ENCODE results near the gene LPCAT3.

Gene LPCAT3

GRCh38 chr12:7035463-7035862, 17.2 kb upstream of the LPCAT3 start:
- no peak for TF ChIP-seq CTCF (IDR thresholded peaks at IDR 0.05; ENCODE audit: insufficient read depth, low read depth, low read length, missing control alignments)
- DNase-seq (ENCODE audit: low read depth) = no peak
- H3K4me3 ChIP-seq (ENCODE audit: low read depth, low read length) = no peak overlapping the region

DNA sequence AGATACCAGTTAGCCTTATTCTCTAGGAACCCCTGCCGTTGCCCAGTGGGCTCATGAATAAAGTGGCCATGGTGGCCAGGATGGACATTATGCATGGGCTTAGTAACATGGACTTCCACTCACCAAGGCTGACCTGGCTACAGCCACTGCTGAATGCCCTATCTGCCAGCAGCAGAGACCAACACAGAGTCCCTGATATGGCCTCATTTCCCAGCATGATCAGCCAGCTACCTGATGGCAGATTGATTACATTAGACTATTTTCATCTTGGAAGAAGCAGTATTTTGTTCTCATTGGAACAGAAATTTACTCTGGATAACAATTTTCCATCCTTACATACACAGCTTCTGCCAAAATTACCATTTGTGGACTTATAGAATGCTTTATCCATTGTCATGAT, 16.2 kb upstream of the LPCAT3 start:
- DNase-seq (ENCODE audit: low read depth) = no peak
- no peak overlapping the region for H3K4me3 ChIP-seq (ENCODE audit: low read depth, low read length)
- TF ChIP-seq CTCF (IDR thresholded peaks at IDR 0.05; ENCODE audit: insufficient read depth, low read depth, low read length, missing control alignments) = no peak

- no peak overlapping the region for H3K4me3 ChIP-seq (ENCODE audit: low read depth, low read length)
- no peak for DNase-seq (ENCODE audit: low read depth)
- TF ChIP-seq CTCF (IDR thresholded peaks at IDR 0.05; ENCODE audit: insufficient read depth, low read depth, low read length, missing control alignments) = no peak
Measured at GRCh38 chr12:7032990-7033389, 14.7 kb upstream of the LPCAT3 start.

GRCh38 chr12:7031306-7031705, 13.0 kb upstream of the LPCAT3 start:
- no peak overlapping the region for H3K4me3 ChIP-seq (ENCODE audit: low read depth, low read length)
- DNase-seq (ENCODE audit: low read depth) = no peak
- TF ChIP-seq CTCF (IDR thresholded peaks at IDR 0.05; ENCODE audit: insufficient read depth, low read depth, low read length, missing control alignments) = no peak

DNA sequence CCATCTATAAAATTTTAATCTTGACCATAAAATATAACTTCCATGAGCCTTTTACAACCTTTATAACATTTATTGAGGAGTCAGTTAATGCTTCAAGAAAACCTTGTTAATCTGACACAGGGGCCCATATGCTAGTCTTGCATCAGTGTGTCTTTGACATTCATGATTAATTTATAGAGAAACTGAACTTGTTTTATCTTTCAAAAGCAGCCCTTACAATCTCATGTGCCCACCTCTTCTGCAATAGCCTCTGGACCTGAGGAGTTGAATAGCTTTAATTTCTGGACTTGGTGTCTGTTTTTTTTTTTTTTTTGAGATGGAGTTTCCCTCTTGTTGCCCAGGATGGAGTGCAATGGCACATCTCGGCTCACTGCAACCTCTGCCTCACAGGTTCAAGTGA, 8.6 kb upstream of the LPCAT3 start:
- no peak for DNase-seq (ENCODE audit: low read depth)
- no peak for TF ChIP-seq CTCF (IDR thresholded peaks at IDR 0.05; ENCODE audit: insufficient read depth, low read depth, low read length, missing control alignments)
- H3K4me3 ChIP-seq (ENCODE audit: low read depth, low read length) = no peak overlapping the region

GRCh38 chr12:7023114-7023513, 4.8 kb upstream of the LPCAT3 start:
- no peak for TF ChIP-seq CTCF (IDR thresholded peaks at IDR 0.05; ENCODE audit: insufficient read depth, low read depth, low read length, missing control alignments)
- no peak for DNase-seq (ENCODE audit: low read depth)
- no peak overlapping the region for H3K4me3 ChIP-seq (ENCODE audit: low read depth, low read length)

DNA sequence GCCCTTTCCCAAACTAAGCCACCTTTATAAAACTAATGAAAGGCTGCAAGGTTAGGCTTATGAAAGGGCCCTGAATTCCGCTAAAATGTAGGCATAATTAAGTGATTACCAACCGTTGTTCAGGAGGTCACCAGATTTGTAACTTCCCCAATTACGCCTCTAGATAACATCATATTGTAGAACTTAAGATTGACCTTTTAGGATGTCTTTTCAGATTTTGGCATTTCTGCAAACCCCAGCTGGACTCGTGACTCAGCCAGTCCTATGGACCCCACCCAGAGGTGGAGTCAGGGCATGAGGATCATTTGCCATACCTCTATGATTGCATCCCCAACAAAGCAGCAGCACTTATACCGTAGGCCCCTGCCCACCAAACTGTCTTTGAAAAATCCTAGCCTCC, 3.7 kb upstream of the LPCAT3 start:
- no peak overlapping the region for H3K4me3 ChIP-seq (ENCODE audit: low read depth, low read length)
- TF ChIP-seq CTCF (IDR thresholded peaks at IDR 0.05; ENCODE audit: insufficient read depth, low read depth, low read length, missing control alignments) = no peak
- DNase-seq (ENCODE audit: low read depth) = no peak

Data from GM12865 (cell line).